ENCODE measurements around the gene OCRL.

The OCRL gene

GRCh38 chrX:129540068-129540653, at the start of gene OCRL:
Gene OCRL, plus strand, starts transcription at chrX:129540259. Its CDS starts 181 bp downstream, at chrX:129540440.
- peak; percentile 48 for DNase-seq

GRCh38 chrX:129490330-129490729, 49.7 kb upstream of the OCRL start:
- DNase-seq = no peak

- DNase-seq = no peak
These were observed 46.4 kb upstream of the OCRL start for GRCh38 chrX:129493643-129494042.

- no peak for DNase-seq
These were observed 45.2 kb upstream of the OCRL start for GRCh38 chrX:129494887-129495286.

GRCh38 chrX:129495900-129496299, 44.2 kb upstream of the OCRL start:
- no peak for DNase-seq

- DNase-seq = no peak
These were observed 43.4 kb upstream of the OCRL start for GRCh38 chrX:129496625-129497024.

GRCh38 chrX:129497146-129497843, 42.8 kb upstream of the OCRL start:
- no peak for DNase-seq

GRCh38 chrX:129510331-129510730, 29.7 kb upstream of the OCRL start:
- DNase-seq = no peak

- DNase-seq = no peak
These were observed 28.4 kb upstream of the OCRL start for GRCh38 chrX:129511689-129512088.

GRCh38 chrX:129512409-129512808, 27.6 kb upstream of the OCRL start:
- DNase-seq = no peak

- DNase-seq = no peak
These were observed 23.7 kb upstream of the OCRL start for GRCh38 chrX:129516402-129516801.

- no peak for DNase-seq
These were observed 19.9 kb upstream of the OCRL start for GRCh38 chrX:129520151-129520550.

- no peak for DNase-seq
These were observed 17.6 kb upstream of the OCRL start for GRCh38 chrX:129522184-129523078.

GRCh38 chrX:129523079-129523911, 16.8 kb upstream of the OCRL start, which contains the start of gene SMARCA1:
Gene SMARCA1, minus strand, starts transcription at chrX:129523490. Its CDS starts 120 bp downstream, at chrX:129523370.
- no peak for DNase-seq

- no peak for DNase-seq
These were observed 15.7 kb upstream of the OCRL start for GRCh38 chrX:129524250-129524850.

GRCh38 chrX:129525162-129525561, 14.9 kb upstream of the OCRL start:
- DNase-seq = no peak

- DNase-seq = no peak
These were observed 14.2 kb upstream of the OCRL start for GRCh38 chrX:129525896-129526295.

- no peak for DNase-seq
These were observed 10.3 kb upstream of the OCRL start for GRCh38 chrX:129529685-129530281.

GRCh38 chrX:129530410-129530809, 9.6 kb upstream of the OCRL start:
- DNase-seq = no peak

GRCh38 chrX:129531132-129531531, 8.9 kb upstream of the OCRL start:
- no peak for DNase-seq

- no peak for DNase-seq
These were observed 5.1 kb upstream of the OCRL start for GRCh38 chrX:129534816-129535578.

Measured in CD4-positive, alpha-beta T cell treated with Interleukin-17A for 1 hour (primary cell).